OCI-LY1 (cell line): ENCODE measurements around the gene NDUFB11.

Source experiments
- H2AFZ ChIP-seq: fragments of 200-600 bp; sonication (generic), shearing (Covaris generic); 2 replicates; pipeline ENCODE4 v1.6.0; 2014; ENCODE audit warnings: antibody characterized with exemption, mild to moderate bottlenecking, low read length
- H3F3A ChIP-seq: fragments of 200-600 bp; sonication (generic), shearing (Covaris generic); 2 replicates; pipeline ENCODE4 v1.6.0; 2014; ENCODE audit warnings: mild to moderate bottlenecking, antibody characterized with exemption, low read length, moderate library complexity; ENCODE audit not compliant: insufficient read depth
- H3K27ac ChIP-seq: fragments of 200-600 bp; sonication (generic); 2 replicates; pipeline ENCODE4 v1.5.1; 2014; ENCODE audit warnings: low read length, mixed run types, mild to moderate bottlenecking, low read depth; ENCODE audit not compliant: poor library complexity, severe bottlenecking
- H3K27me3 ChIP-seq: fragments of 200-600 bp; sonication (generic); 2 replicates; pipeline ENCODE4 v1.6.0; 2014; ENCODE audit warnings: antibody characterized with exemption, mild to moderate bottlenecking, low read length, moderate library complexity; ENCODE audit not compliant: insufficient read depth
- H3K36me3 ChIP-seq: fragments of 200-600 bp; sonication (generic); 2 replicates; pipeline ENCODE4 v1.6.1; 2014; ENCODE audit warnings: mild to moderate bottlenecking, antibody characterized with exemption, low read length, moderate library complexity, mixed read lengths; ENCODE audit not compliant: insufficient read depth
- H3K4me1 ChIP-seq: fragments of 200-600 bp; sonication (generic); 2 replicates; pipeline ENCODE4 v1.5.1; 2014; ENCODE audit warnings: mild to moderate bottlenecking, low read length, moderate library complexity; ENCODE audit not compliant: insufficient read depth, severe bottlenecking
- H3K4me2 ChIP-seq: fragments of 200-600 bp; sonication (generic), shearing (Covaris generic); 2 replicates; pipeline ENCODE4 v1.6.1; 2014; ENCODE audit warnings: low read length
- H3K4me3 ChIP-seq: fragments of 200-600 bp; sonication (generic); 2 replicates; pipeline ENCODE4 v1.5.1; 2014; ENCODE audit warnings: low read length, low read depth, mild to moderate bottlenecking, mixed read lengths; ENCODE audit not compliant: poor library complexity, severe bottlenecking
- H3K79me2 ChIP-seq: fragments of 200-600 bp; shearing (Covaris generic); 2 replicates; pipeline ENCODE4 v1.6.1; 2016; ENCODE audit warnings: mixed run types, low read length, mixed read lengths; ENCODE audit not compliant: insufficient read depth
- H3K9ac ChIP-seq: fragments of 200-600 bp; sonication (generic), shearing (Covaris generic); 2 replicates; pipeline ENCODE4 v1.6.1; 2014; ENCODE audit warnings: mild to moderate bottlenecking, low read length, mixed read lengths
- H3K9me2 ChIP-seq: fragments of 200-600 bp; sonication (generic), shearing (Covaris generic); 2 replicates; pipeline ENCODE4 v1.6.1; 2014; ENCODE audit warnings: low read depth, mild to moderate bottlenecking, low read length, mixed read lengths
- H3K9me3 ChIP-seq: fragments of 200-600 bp; shearing (Covaris generic); 2 replicates; pipeline ENCODE4 v1.6.1; 2014; ENCODE audit warnings: low read length, mixed read lengths
- H4K20me1 ChIP-seq: fragments of 200-600 bp; sonication (generic), shearing (Covaris generic); 2 replicates; pipeline ENCODE4 v1.6.0; 2016; ENCODE audit warnings: mild to moderate bottlenecking, low read length; ENCODE audit not compliant: insufficient read depth
- CTCF ChIP-seq: fragments of 200-600 bp; sonication (generic), shearing (Covaris generic); IDR thresholded peaks from 2 replicates; pipeline ENCODE4 v1.5.1; 2017; ENCODE audit warnings: mild to moderate bottlenecking, antibody characterized with exemption, low read length, moderate library complexity, mixed read lengths
- EZH2 ChIP-seq: fragments of 200-600 bp; sonication (generic), shearing (Covaris generic); IDR thresholded peaks from 2 replicates; pipeline ENCODE4 v1.8.0; 2017; ENCODE audit warnings: borderline replicate concordance, mixed run types, mild to moderate bottlenecking, antibody characterized with exemption, low read length, moderate library complexity, mixed read lengths

Gene NDUFB11

GRCh38 chrX:47162927-47163583, 18.6 kb upstream of the NDUFB11 start:
- Histone ChIP-seq H2AFZ (no peak overlapping the region), H3K27me3 (no peaks in the 10 kb centered on the region), H3K9me2 (no peaks in the 10 kb centered on the region), H3F3A (no peaks in the 10 kb centered on the region), H3K9ac (no peak overlapping the region), H3K79me2 (0 out of 2 replicates have a peak, but pooled peaks cover 12% of the 10 kb centered on the region), H3K4me2 (no peak overlapping the region), H3K27ac (no peak overlapping the region), H3K36me3 (peaks cover 31% of the 10 kb centered on the region), H4K20me1 (no peaks in the 10 kb centered on the region), H3K9me3 (no peaks in the 10 kb centered on the region), H3K4me3 (no peak overlapping the region), H3K4me1 (no peaks in the 10 kb centered on the region)
- TF ChIP-seq EZH2 = no peak
- TF ChIP-seq CTCF = no peak

GRCh38 chrX:47160781-47161180, 16.3 kb upstream of the NDUFB11 start:
- Histone ChIP-seq H3K27me3 (no peaks in the 10 kb centered on the region), H3K9ac (no peak overlapping the region), H3K27ac (no peak overlapping the region), H3K79me2 (peaks cover 17% of the 10 kb centered on the region; the same call in 1 of the 2 replicates), H3F3A (no peaks in the 10 kb centered on the region), H3K4me3 (no peak overlapping the region), H3K4me1 (no peaks in the 10 kb centered on the region), H3K9me3 (no peaks in the 10 kb centered on the region), H4K20me1 (no peaks in the 10 kb centered on the region), H3K4me2 (no peak overlapping the region), H3K9me2 (no peaks in the 10 kb centered on the region), H2AFZ (no peak overlapping the region), H3K36me3 (peaks cover 50% of the 10 kb centered on the region)
- TF ChIP-seq EZH2 (no peak), CTCF (no peak)

- Histone ChIP-seq H3K27ac (no peak overlapping the region), H3K4me1 (no peaks in the 10 kb centered on the region), H3K9me3 (no peaks in the 10 kb centered on the region), H2AFZ (no peak overlapping the region), H3K4me2 (no peak overlapping the region), H4K20me1 (no peaks in the 10 kb centered on the region), H3K4me3 (no peak overlapping the region), H3K36me3 (peaks cover 54% of the 10 kb centered on the region), H3K9me2 (no peaks in the 10 kb centered on the region), H3F3A (no peaks in the 10 kb centered on the region), H3K27me3 (no peaks in the 10 kb centered on the region), H3K79me2 (peaks cover 25% of the 10 kb centered on the region; the same call in 1 of the 2 replicates), H3K9ac (no peak overlapping the region)
- TF ChIP-seq EZH2 (no peak), CTCF (no peak)
Measured at GRCh38 chrX:47158781-47159180, 14.3 kb upstream of the NDUFB11 start.
